IPS DF 4.7 (cell line): ENCODE measurements around the gene SIGLEC11.
A peak's percentile ranks its signal among the peaks of the same experiment; 100 is the strongest.
"Not testable (repeated sequence)": the region's sequence is repeated elsewhere in the genome, so short reads cannot be mapped to it uniquely, and the experiment has no call there.

Source experiments
- DNase-seq: peaks from one replicate; pipeline ENCODE4 v3.0.0-alpha.2; 2013; ENCODE audit warnings: low spot score; ENCODE audit errors: extremely low read depth

The SIGLEC11 gene

DNA sequence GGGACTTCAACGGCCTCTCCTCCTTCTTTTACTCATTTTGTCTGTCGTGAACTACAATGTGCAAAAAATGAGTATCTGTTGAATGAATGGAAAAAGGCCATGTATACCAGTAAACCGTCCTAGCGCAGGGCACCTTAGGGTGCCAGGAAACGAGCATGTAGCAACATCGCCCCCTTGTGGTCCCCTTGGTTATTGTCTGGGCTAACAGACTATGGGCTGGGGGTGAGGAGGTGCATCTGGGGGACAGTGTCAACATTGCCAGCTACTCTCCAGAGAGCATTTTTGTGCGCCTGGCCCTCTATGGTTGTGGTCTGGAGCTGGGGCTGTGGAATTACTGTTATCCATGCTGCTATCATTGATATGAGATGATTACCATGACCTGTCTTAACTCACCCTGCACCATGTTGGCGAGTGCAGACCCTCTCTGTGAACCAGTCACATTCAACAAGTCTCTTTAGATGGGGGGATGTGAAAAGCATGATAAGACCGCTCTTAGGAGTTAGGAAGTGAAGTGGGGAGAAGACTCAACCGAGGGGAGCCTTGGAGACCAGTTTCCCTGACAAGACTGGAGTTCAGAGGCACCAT, 22.8 kb upstream of the SIGLEC11 start:
- DNase-seq, result peak; percentile 7

DNA sequence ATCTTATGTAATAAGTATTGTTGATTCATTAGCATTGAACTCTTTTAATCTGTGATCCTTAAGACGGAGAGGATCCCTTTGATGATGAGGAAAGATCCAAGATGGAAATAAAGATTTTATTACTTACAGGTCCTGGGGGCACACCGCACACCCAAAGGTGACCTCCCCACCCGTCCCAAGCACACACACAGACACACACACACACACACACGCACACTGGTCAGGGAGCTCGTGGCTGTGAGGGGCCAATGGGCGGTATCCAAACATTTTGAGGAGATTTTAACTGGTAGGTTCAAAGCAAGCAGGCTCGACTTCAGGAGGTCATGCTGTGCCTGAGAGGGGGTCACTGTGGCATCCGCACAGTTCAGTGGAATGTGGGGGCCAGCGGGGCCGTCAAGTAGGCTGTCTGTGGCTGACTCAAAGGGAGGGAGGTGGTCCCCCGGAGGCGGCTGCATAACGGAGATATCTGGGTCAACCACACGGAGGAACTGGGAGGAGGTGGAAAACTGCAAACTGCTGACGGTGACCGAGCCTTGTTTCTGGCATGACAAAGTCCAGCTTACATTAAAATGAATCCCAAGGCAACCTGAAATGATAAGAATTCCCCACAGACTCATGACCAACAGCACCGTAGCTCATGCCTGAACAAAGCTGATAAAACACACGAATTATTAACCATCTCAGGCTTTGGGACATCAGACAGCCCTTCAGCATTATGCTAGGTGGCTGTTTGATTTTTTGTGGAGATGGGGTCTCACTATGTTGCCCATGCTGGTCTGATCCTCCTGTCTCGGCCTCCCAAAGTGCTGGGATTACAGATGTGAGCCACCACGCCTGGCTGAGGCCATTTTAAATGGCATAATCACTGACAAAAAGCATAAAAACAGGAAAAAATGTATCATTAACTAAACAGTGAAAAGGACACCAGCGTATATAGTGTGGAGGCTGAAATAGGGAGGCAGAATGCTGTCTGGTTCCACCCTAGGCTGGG, 20.9 kb upstream of the SIGLEC11 start:
- no peak for DNase-seq

DNA sequence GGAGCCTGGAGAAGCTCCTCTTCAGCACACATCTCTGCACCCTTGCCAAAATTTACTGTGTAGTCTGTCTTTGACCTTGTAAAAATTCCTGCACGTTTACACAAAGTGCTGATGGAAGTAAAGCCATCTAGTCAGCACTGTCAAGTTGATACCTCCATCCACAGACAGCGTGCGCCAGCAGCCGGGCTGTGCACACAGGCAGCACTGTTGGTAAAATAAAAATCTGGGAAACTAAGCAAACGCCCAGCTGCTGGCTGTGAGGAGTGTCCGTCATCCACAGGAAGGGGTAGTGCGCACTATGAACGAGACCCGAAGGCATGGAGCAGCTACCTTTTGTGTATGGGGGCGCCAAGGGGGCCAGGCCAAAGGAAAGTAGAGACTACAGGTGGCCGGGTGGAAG, 17.4 kb upstream of the SIGLEC11 start:
- DNase-seq, result no peak

DNA sequence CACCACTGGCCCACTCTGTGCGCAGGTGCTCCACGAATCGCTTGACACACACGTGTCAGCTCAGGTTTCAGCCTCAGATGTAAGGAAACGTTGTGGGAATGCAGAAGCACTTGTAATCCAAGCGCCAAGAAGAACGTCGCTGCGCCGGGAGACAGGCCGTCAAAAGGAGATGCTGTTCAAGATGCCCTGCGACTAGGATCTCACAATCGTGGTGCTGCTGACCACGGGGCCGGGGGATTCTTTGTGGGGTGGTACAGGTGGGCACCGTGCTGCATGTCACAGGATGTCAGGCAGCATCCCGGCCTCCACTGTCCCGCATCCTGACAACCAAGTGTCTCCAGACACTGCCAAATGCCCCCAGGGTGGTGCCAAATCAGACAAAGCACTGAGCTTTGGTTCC, 16.9 kb upstream of the SIGLEC11 start:
- no peak for DNase-seq

DNA sequence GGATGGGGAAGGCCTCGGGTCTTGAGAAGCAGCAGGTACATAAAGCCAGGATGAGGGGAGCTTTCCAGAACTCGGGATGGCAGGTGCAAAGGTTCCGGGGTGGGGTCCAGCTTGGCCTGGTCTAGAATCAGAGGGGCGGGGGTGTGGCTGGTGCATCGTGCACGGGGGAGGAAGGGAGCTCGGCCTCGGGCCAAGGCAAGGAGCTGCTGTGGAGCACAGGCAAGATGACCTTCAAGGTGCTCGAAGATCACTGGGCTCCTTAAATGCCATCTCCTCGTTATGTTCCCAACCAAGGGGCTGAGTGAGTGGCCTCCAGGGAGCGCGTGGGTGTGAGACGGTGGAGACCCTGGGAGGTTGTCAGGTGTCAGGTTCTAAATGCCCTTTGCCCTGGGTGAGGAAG, 16.1 kb upstream of the SIGLEC11 start:
- DNase-seq, result no peak

DNA sequence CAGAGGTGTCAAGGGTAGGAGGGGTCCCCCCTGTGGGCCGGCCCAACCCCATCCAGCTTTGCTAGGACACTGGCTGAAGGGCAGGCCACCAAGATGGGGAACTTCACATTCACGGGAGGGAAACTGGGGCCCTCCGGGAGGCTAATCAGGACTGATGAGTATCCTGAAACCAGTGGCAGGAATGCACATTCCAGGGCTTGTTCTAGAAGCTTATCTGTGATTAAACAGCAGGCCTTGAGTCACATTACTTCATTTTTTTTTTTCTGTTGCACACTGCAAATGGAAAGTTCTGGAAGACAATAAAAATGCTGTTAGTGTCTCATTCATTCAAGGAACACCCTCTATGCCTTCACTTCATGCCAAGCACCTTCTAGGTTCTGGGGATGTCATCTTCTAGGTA, 15.5 kb upstream of the SIGLEC11 start:
- no peak for DNase-seq

DNA sequence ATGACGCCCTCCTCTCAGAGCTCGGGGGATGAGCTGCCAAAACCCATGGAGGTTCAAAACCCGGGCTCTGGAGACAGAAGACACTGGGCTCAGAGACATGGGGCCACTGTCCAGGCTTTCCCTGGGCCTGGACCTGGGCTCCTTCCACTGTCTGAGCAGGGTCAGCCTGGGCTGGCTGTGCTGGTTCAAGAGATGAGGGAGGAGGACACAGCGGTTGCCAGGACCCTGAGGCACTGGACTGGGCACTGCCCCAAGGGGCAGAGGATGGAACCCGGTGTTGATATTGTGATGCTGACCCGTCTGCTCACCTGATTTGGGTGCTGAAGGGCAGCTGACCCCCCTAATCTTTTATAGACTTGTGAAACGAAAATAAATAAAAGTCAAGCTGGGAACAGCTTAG, 14.1 kb upstream of the SIGLEC11 start:
- no peak for DNase-seq

DNA sequence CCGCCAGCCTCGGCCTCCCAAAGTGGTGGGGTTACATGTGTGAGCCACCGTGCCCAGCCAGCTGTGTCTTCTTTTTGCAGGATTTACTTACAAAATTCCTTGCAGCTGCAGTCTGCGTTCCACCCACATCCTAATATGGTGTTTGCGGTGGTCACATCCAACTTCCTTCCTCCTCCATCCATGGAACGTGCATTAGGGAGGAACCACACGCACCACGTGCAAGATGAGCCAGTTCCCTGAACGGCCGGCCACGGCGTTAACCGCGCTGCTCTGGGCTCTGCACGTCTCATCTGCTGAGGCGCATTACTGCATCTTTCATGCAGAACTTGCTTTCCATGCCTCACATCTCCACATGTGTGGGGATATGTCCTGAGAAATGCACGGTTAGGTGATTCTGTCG, 13.0 kb upstream of the SIGLEC11 start:
- DNase-seq, result no peak

DNA sequence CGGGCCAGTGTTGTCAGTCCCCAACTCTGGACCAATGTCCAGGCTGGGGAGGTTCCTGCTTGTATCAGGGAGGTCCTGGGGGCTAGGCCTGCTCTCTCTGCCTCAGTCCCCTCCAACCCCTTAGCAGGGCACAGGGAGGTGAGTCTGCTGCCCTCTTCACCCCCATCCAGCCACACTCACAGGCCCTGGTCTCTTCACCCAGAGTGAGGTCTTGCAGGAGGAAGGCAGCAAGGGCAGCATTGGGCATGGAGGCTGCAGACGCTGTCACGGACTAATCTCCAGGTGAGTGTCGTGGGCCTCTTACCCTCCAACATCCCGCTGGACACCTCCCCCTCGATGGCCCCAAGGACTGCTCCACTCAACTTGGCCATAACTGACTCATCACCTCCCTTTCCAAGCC, 11.9 kb upstream of the SIGLEC11 start:
- no peak for DNase-seq

DNA sequence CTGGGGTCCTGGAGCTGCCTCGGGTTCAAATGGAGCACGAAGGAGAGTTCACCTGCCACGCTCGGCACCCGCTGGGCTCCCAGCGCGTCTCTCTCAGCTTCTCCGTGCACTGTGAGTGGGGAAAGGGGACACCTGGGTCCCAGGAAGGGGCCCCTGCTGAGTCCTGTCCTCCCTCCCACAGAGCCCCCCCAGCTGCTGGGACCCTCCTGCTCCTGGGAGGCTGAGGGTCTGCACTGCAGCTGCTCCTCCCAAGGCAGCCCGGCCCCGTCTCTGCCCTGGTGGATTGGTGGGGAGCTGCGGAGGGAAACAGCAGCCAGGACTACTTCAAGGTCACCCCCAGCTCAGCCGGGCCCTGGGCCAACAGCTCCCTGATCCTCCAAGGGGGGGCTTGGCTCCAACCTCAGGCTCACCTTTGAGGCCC, 11.0 kb upstream of the SIGLEC11 start:
- no peak for DNase-seq

DNA sequence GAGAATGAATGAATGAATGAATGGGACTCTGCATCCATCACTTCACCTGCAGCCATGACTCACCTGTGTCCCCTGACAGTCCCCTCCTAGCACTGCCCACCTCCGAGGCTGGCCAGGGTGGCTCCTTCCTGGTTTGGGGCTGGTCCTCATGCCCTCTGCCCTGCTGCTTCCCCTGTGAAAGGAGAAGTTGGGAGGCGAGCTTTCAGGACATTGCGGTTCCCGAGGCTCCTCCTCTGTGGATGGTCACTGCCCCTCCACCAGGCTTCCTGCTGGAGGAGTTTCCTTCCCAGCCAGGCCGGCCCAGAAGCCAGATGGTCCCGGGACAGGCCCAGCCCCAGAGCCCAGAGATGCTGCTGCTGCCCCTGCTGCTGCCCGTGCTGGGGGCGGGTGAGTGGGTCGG, 8.4 kb upstream of the SIGLEC11 start:
- DNase-seq, result not testable (repeated sequence)

DNA sequence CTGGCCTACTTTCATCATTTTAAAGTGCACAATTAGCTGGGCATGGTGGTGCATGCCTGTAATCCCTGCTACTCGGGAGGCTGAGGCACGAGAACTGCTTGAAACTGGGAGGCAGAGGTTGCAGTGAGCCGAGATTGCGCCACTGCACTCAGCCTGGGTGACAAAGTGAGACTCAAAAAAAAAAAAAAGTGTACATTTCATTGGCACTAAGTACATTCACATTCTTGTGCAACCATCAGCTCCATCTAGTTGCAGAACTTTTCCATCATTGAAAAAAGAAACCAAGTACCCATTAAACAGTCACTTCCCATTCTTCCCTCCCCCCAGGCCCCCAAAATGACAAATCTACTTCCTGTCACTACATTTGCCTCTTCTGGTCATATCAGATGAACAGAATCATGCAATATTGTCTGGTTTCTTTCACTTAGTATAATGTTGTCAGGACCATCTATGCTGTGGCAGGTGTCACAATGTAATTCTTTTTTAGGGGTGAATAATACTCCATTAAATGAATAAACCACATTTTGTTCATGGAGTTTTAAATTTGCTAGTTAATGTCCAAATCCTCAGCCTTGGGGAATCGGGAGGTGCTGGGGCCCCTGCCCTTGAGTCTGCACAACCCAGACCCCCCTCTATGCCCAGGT, 7.4 kb upstream of the SIGLEC11 start:
- no peak for DNase-seq

DNA sequence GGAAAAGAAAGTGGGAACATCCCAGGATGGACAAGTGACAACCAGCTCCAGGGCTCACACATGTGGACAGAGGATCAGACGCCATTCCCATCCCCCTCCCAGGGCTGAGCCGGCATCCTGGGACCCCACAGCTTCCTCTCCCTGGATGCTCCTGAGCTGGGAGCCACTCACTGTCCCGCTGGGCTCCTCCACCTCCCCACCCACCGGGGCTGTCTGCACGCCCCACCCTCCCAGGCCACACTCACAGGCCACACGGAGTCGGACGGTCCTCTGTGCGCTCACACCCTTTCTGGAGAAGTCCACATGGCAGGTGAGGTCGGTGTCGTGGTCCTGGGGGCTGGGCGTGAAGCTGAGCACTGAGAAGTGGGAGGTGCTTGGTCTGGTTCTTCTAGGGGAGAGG, 1.1 kb downstream of the SIGLEC11 start:
- not testable (repeated sequence) for DNase-seq

DNA sequence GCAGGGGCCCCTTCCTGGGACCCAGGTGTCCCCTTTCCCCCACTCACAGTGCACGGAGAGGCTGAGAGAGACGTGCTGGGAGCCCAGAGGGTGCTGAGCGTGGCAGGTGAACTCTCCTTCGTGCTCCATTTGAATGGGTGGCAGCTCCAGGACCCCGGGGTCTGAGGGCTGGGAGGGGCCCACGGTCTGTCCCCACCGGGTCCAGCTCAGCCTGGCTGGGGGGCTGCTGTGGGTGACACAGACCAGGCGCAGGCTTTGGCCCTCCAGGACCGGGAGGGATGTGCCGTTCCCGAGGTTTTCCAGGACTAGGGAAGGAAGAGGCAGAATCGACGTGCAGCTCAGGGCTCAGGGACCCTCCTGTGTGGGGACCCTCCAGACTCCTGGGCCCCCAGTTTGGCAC, 2.4 kb downstream of the SIGLEC11 start:
- DNase-seq, result not testable (repeated sequence)

DNA sequence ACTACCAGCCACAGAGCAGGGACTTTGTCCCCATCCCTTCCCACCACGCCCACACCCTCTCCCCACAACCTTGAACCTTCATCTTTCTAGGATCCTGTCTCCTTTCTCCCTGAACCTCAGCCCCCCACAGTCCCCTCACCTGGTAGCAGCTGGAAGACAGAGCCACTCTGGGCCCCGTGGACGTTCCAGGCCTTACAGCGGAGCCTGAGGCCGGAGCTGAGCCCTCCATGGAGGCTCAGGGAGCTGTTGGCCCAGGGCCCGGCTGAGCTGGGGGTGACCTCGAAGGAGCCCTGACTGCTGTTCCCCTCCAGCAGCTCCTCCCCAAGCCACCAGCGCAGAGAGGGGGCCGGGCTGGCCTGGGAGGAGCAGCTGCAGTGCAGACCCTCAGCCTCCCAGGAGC, 2.8 kb downstream of the SIGLEC11 start:
- DNase-seq, result not testable (repeated sequence)

DNA sequence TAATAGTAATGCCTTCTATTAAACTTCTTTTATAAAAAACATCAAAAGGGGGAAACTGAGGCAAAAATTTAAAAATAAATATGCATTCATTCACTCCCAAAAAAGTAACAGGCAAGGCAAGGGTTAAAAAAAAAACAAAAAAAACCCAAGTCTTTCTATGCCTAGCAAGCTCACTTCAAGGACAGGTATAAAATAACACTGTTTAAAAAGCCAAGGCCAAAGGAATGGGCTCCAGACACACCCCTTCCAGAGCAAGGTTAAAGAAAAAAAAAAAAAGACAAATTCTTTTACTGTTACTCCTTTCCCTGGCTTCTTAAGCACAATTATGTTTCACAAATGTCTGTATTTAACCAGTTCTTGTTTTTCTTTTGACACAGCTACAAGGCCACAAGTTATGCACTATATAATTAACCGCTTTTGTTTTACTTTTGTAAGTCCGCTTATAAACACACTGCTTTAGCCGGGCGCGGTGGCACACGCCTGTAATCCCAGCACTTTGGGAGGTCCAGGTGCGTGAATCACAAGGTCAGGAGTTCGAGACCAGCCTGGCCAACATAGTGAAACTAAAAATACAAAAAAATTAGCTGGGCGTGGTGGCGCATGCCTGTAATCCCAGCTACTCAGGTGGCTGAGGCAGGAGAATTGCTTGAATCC, 3.6 kb downstream of the SIGLEC11 start:
- no peak for DNase-seq

DNA sequence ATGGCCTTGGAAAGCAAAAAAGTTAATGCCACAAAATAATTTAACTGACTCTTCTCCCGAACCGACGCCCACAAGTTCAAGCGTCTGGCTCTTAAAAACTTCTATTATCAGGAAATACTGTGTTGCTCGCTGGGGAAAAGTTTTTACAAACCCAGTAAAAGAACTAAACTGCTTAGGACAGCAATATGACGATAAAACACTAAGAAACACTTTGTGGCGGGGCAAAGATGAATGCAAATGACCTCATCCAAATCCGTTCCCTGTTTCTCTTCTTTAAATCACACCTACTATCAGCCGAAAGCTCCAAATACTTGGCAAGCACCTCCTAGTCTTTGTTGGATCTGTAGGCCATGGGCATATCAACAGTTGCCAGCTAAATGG, 4.9 kb downstream of the SIGLEC11 start:
- no peak for DNase-seq

DNA sequence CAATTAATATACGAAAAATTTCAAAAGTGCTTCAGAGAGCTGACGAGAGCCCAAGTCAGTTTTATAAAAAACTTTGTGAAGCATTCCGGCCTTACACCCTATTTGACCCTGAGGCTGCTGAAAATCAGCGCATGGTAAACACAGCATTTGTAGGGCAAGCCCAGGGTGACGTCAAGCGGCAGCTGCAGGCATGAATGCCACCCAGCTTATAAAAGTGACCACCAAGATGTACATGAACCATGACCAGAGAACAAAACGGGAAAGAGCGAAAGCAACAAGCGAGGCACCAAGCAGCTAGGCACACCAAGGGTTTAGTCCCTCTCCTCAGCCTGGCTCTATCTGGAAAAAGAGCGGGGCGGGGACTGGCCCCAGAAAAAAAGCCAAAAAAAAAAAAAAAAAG, 6.0 kb downstream of the SIGLEC11 start:
- DNase-seq, result no peak

DNA sequence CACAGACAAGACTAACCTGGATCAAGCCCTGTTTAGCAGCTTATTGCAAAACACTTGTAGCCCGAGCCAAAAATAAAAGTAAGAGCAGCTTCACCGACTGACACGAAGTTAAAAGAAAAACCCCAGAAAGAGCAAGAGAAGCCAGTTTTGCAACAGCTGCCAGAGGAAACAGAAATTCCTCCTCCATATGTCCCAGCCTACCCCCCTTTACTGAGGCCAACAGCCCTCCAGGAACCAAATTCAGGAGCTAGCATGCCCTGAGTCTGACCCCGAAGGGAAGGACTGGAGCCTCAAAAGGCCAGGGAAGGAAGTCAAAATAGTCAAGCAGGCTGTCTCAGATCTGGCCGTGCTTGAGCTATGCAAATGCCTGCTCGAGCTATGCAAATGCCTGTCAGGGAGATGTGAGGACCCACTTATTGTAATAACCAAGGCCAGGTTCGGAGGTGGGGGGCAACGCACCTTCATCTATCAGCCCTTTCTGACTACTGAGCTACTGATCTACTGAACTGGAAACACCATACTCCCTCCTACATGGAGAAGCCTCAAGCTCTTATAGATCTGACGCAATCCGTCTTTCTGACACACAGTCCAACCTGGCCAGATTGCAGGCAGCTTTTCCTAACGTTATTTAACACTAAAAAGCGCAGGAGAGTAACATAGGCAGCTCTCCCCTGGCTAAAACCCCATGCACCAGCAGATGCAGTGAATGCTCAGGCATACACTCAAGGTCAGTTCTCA, 6.7 kb downstream of the SIGLEC11 start:
- no peak for DNase-seq

DNA sequence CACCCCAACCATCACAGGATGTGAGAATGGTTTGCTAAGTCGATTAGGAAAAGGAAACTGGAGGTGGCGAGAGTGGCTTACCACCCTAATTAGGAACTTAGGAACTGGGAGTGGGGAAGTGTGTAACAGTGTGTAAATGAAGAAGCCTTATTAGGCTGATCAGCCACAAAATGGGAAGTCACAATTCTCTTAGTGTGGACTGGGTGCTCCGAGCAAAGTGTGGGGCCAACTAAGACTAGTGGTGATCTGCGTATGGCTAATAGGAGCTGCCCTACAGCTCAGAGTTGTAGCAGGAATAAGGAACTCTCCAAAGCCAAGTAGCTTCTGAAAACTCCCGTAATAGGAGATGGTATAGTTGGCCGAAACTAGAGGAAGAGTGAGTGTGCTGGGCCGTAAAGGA, 7.6 kb downstream of the SIGLEC11 start:
- DNase-seq, result no peak

DNA sequence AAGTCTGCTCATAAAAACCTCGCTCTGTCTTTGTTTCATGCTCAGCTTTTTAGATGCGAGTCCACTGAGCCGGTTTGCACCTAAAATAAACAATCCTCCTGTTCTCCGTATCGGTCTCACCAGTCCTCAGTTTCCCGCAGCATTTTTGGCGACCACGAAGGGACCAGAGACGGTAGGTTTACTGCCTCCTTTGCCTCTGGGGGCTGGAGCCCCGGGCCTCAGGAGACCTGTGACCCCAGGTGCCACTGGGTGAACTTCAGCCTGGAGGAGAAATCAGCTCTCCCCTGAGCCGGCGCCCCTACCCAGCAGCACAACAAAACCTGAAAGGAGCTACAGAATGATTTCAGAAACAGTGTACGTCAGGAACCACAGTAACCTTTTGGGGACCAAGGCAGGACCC, 8.1 kb downstream of the SIGLEC11 start:
- no peak for DNase-seq
